K562 (cell line): ENCODE data around the gene ADK. TPM values are rescaled to one million over a fixed set of nuclear protein-coding genes. Genes with fewer than 3 reads are reported as not detected.

ENCODE experiments used
- ATAC-seq: fragments of 200-7000 bp; cut with Tn5 transposase; 3 replicates; pipeline ENCODE4 v1.9.1; 2020; ENCODE audit warnings: moderate library complexity
- BruUV-seq: library from RNA; stranded (reverse); fragments of 400-500 nt; replicated peaks from 2 replicates; lab custom pipeline; 2021; lab: Mats Ljungman, UMichigan
- CTCF ChIA-PET: fragments of 300-600 bp; formaldehyde crosslinking; extraction: SDS; loops from one replicate; lab custom pipeline; 2021; ENCODE audit warnings: low intra/inter-chr PET ratio; lab: Yijun Ruan, JAX
- POLR2A ChIA-PET: fragments of 300-600, 350-650 bp; sonication (Branson Sonifier 250); formaldehyde crosslinking; extraction: SDS; loops from one replicate; lab custom pipeline; 2021; ENCODE audit warnings: antibody characterized with exemption, inconsistent platforms; lab: Yijun Ruan, JAX
- DNase-seq, 4 experiments: peaks; one replicate each; pipeline versions ENCODE4 v3.0.0 to v3.0.0-alpha.2; 2011 to 2018; ENCODE audit warnings: low spot score in 3 of 4, mixed read lengths in 3 of 4; ENCODE audit errors: extremely low read depth in 1 of 4
- FAIRE-seq: peaks from 2 replicates; lab custom pipeline; 2011; peaks lifted over from hg19 to GRCh38; lab: Jason Lieb, UNC
- H2AFZ ChIP-seq: 2 replicates; pipeline ENCODE4 v1.6.0; 2011; ENCODE audit warnings: low read depth, low read length, control low read depth, inconsistent platforms
- H3K27ac ChIP-seq: fragments of 200-600 bp; 3 replicates; pipeline ENCODE4 v1.8.0; 2011; ENCODE audit warnings: low read depth, mild to moderate bottlenecking, control low read depth, inconsistent platforms, low read length, moderate library complexity, mixed read lengths; ENCODE audit errors: extremely low read depth
- H3K27me3 ChIP-seq, 2 experiments: fragments of 300-600 bp in 1 of 2; 2 replicates in 1 of 2; 3 replicates in 1 of 2; pipeline versions ENCODE4 v1.6.0 to v1.8.0; 2011; ENCODE audit warnings: inconsistent platforms in 2 of 2, low read length in 2 of 2, mild to moderate bottlenecking in 1 of 2, mixed read lengths in 1 of 2, moderate library complexity in 1 of 2; ENCODE audit not compliant: control insufficient read depth in 2 of 2, insufficient read depth in 2 of 2
- H3K36me3 ChIP-seq: fragments of 300-600 bp; 3 replicates; pipeline ENCODE4 v1.8.0; 2011; ENCODE audit warnings: mild to moderate bottlenecking, low read length, inconsistent platforms; ENCODE audit not compliant: control insufficient read depth, insufficient read depth
- H3K4me1 ChIP-seq, 2 experiments: fragments of 200-600 bp in 1 of 2; replicated peaks in 1 of 2; 2 replicates in 1 of 2; 3 replicates in 1 of 2; pipeline versions ENCODE4 v1.5.1 to v1.8.0; 2011; ENCODE audit warnings: inconsistent platforms in 2 of 2, low read length in 2 of 2, mild to moderate bottlenecking in 1 of 2, mixed read lengths in 1 of 2, moderate library complexity in 1 of 2; ENCODE audit not compliant: control insufficient read depth in 2 of 2, insufficient read depth in 2 of 2
- H3K4me2 ChIP-seq: 2 replicates; pipeline ENCODE4 v1.6.1; 2011; ENCODE audit warnings: low read length, control low read depth, inconsistent platforms, mixed read lengths; ENCODE audit not compliant: insufficient read depth
- H3K4me3 ChIP-seq: fragments of 200-600 bp; sonication (generic), shearing (Covaris generic); 2 replicates; pipeline ENCODE4 v1.5.1; 2016; ENCODE audit warnings: control low read depth, inconsistent platforms
- H3K79me2 ChIP-seq: fragments of 200-600 bp; 3 replicates; pipeline ENCODE4 v1.8.0; 2011; ENCODE audit warnings: low read length, inconsistent platforms; ENCODE audit not compliant: control insufficient read depth, insufficient read depth
- H3K9ac ChIP-seq, 2 experiments: 2 replicates each; pipeline versions ENCODE4 v1.6.0 to v1.6.1; 2011; ENCODE audit warnings: low read depth in 2 of 2, low read length in 2 of 2, control low read depth in 1 of 2, inconsistent platforms in 1 of 2, mild to moderate bottlenecking in 1 of 2, mixed read lengths in 1 of 2; ENCODE audit not compliant: insufficient read depth in 1 of 2
- H3K9me1 ChIP-seq: one replicate; pipeline ENCODE4 v1.6.0; 2011; ENCODE audit warnings: inconsistent platforms, mild to moderate bottlenecking, low read length, moderate library complexity; ENCODE audit not compliant: control insufficient read depth, insufficient read depth
- H3K9me3 ChIP-seq: replicated peaks from 2 replicates; pipeline ENCODE4 v1.5.1; 2011; ENCODE audit warnings: low read depth, low read length, inconsistent platforms; ENCODE audit not compliant: control insufficient read depth, insufficient read depth
- H4K20me1 ChIP-seq: replicated peaks from 2 replicates; pipeline ENCODE4 v1.6.1; 2011; ENCODE audit warnings: low read length, inconsistent platforms, mixed read lengths; ENCODE audit not compliant: control insufficient read depth, insufficient read depth
- ARID4B ChIP-seq: sonication (generic); formaldehyde crosslinking; IDR thresholded peaks from 2 replicates; pipeline ENCODE4 v1.8.0; 2022; ENCODE audit warnings: mild to moderate bottlenecking, missing genetic modification reagents
- DPF2 ChIP-seq: fragments of 450-650 bp; IDR thresholded peaks from 2 replicates; pipeline ENCODE4 v1.6.1; 2016
- FOXK1 ChIP-seq: sonication (generic); formaldehyde crosslinking; IDR thresholded peaks from 2 replicates; pipeline ENCODE4 v1.8.0; 2022; ENCODE audit warnings: missing genetic modification reagents, mild to moderate bottlenecking, borderline replicate concordance
- KAT2B ChIP-seq: IDR thresholded peaks from one replicate; pipeline ENCODE4 v1.6.1; 2012; ENCODE audit warnings: low read depth, mild to moderate bottlenecking, control low read depth, inconsistent platforms, low read length, moderate library complexity
- KAT7 ChIP-seq: sonication (generic); formaldehyde crosslinking; IDR thresholded peaks from 2 replicates; pipeline ENCODE4 v1.8.0; 2022; ENCODE audit warnings: missing genetic modification reagents, mild to moderate bottlenecking, borderline replicate concordance
- PRMT5 ChIP-seq: sonication (generic); formaldehyde crosslinking; IDR thresholded peaks from 2 replicates; pipeline ENCODE4 v1.5.0; 2020; ENCODE audit warnings: missing genetic modification reagents
- RBM15 ChIP-seq: fragments of 200-400 bp; formaldehyde crosslinking; IDR thresholded peaks from 2 replicates; pipeline ENCODE4 v1.6.1; 2018; ENCODE audit warnings: mild to moderate bottlenecking, low read length, moderate library complexity; ENCODE audit not compliant: insufficient read depth
- SMARCA5 ChIP-seq: fragments of 450-650 bp; IDR thresholded peaks from 2 replicates; pipeline ENCODE4 v1.6.1; 2016
- TRIM24 ChIP-seq, 2 experiments: fragments of 450-650 bp; IDR thresholded peaks; 2 replicates each; pipeline ENCODE4 v1.6.1; 2016
- U2AF1 ChIP-seq: fragments of 200-400 bp; formaldehyde crosslinking; optimal IDR thresholded peaks from 2 replicates; pipeline ENCODE3; 2017; ENCODE audit warnings: mild to moderate bottlenecking, low read depth, low read length, moderate library complexity
- ZNF253 ChIP-seq: fragments of 250-450 bp; sonication (Bioruptor Pico); conservative IDR thresholded peaks from 2 replicates; pipeline ENCODE4 v1.6.1; 2021; ENCODE audit warnings: mild to moderate bottlenecking
- ZNF263 ChIP-seq: sonication (generic); formaldehyde crosslinking; IDR thresholded peaks from 2 replicates; pipeline ENCODE4 v1.8.0; 2022; ENCODE audit warnings: mild to moderate bottlenecking, missing genetic modification reagents, borderline replicate concordance
- ZNF445 ChIP-seq: fragments of 250-450 bp; sonication (Bioruptor Pico); IDR thresholded peaks from 2 replicates; pipeline ENCODE4 v1.4.0; 2020; ENCODE audit warnings: low read depth, mild to moderate bottlenecking, moderate library complexity
- ZNF780A ChIP-seq: fragments of 250-450 bp; sonication (Bioruptor Pico); IDR thresholded peaks from 2 replicates; pipeline ENCODE4 v1.5.0; 2021; ENCODE audit warnings: mild to moderate bottlenecking
- WGBS: fragments of 100-300 bp; shearing (Covaris generic); methylation state at CpG from one replicate; pipeline ENCODE4 v1.1.6; 2016; ENCODE audit warnings: low coverage, mixed read lengths; ENCODE audit not compliant: insufficient coverage; ENCODE audit errors: missing lambda C conversion rate; 5-methylcytosine and 5-hydroxymethylcytosine counted together
- in situ Hi-C: fragments of 300-500 bp; cut with MboI; formaldehyde crosslinking; loops from 4 replicates; pipeline ENCODE4 v1.15.0; 2018; ENCODE audit warnings: inconsistent platforms, mixed read lengths
- intact Hi-C: fragments of 100-400 bp; cut with micrococcal nuclease; formaldehyde crosslinking; loops from 2 replicates; pipeline ENCODE4 v1.14.2; 2022
- polyA plus RNA-seq, 8 experiments: library from polyadenylated mRNA; depleted of rRNA in 4 of 8; stranded (reverse) in 5 of 8; unstranded in 3 of 8; fragments of >200 nt; fragmentation: Nextera tagmentation in 2 of 8; fragmentation: Illumina TruSeq in 1 of 8; extraction: Ambion mirVana in 2 of 8; extraction: Trizol in 1 of 8; gene quantifications; 2 replicates each; pipeline versions ENCODE4 v1.2.1 to v1.2.3, GENCODE V29; 2011 to 2014; ENCODE audit warnings: inconsistent platforms in 1 of 8, missing spikeins in 1 of 8
- total RNA-seq, 7 experiments: library from RNA; depleted of rRNA in 6 of 7; stranded (reverse); fragments of >200 nt in 6 of 7; fragmentation: Illumina TruSeq in 2 of 7; extraction: Trizol in 2 of 7; gene quantifications; 2 replicates each; pipeline versions ENCODE4 v1.2.1 to v1.2.3, GENCODE V29; 2011 to 2021; ENCODE audit warnings: low replicate concordance in 1 of 7
- TF ChIP-seq, protein P1 (sequence below), 2 experiments: fragments of 450-650 bp; conservative IDR thresholded peaks; 2 replicates each; pipeline ENCODE4 v1.6.1; 2017; ENCODE audit warnings: mild to moderate bottlenecking in 2 of 2, moderate library complexity in 2 of 2
- TF ChIP-seq, protein P2 (sequence below): sonication (generic); IDR thresholded peaks from 2 replicates; pipeline ENCODE4 v1.6.1; 2016

ADK gene
- total and polyA plus RNA-seq, 9 of the 15 experiments (the other 6 are each of a cell fraction or from before 2014, with no cell fraction given), result 54.2 to 97.8 (median 73.6) TPM

DNA sequence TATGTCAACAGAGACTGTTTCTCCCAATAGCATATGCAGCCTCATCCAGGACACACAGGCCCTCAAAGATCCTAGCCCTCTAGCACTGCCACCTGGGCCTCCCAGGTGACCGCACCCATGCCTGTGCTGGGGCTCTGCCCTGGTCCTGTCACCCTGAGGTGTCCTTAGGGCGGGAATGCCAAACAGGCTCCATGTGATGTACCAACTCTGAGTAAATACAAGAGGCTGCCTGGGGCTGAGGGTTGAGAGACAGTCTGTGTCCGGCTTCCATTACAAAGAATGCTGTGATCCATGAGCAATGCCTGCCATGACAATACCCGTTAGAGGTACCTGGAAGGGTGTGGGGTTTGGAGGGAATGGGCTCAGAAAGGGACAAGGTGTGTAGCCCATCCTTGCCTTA is 592.4 kb downstream of the ADK start:
- Histone ChIP-seq H3K4me2 (no peak overlapping the region), H3K9me3 (no peaks in the 10 kb centered on the region), H3K9me1 (no peaks in the 10 kb centered on the region), H3K9ac (no peak overlapping the region), H3K4me1 (peaks cover 3 to 7% of the 10 kb centered on the region in 2 experiments; a peak in 3 of 5 replicates), H3K36me3 (no peaks in the 10 kb centered on the region), H3K79me2 (no peaks in the 10 kb centered on the region), H2AFZ (no peak overlapping the region), H3K4me3 (no peak overlapping the region), H4K20me1 (no peaks in the 10 kb centered on the region), H3K27me3 (0 out of 5 replicates have a peak, but pooled peaks cover 0 to 5% of the 10 kb centered on the region in 2 experiments), H3K27ac (no peak overlapping the region)
- no peak; the same call in 1 of the 3 replicates for ATAC-seq
- ChIA-PET CTCF (no interaction called here), POLR2A (interaction anchor here (0.6 kb wide), 1 partner anchor 9 kb away, joined by 3 read pairs; no protein-coding TSS in a partner anchor)
- no TSS peak for BruUV-seq
- DNase-seq, result no peak
- intact Hi-C loops (no loop called here), in situ Hi-C loops (no loop called here)
- FAIRE-seq, result no peak
- WGBS, result 20% methylated on average over 4 of the region's 4 CpGs
- TF ChIP-seq KAT2B, result no peak
- no peak for TF ChIP-seq ZNF445 (CRISPR knock-in tag)
- no peak for TF ChIP-seq ZNF253 (CRISPR knock-in tag)
- TF ChIP-seq ZNF780A, result no peak
- TF ChIP-seq ZNF263 (CRISPR knock-in tag), result no peak
- no peak for TF ChIP-seq SMARCA5
- TF ChIP-seq RBM15, result no peak
- TF ChIP-seq, protein P1, sequence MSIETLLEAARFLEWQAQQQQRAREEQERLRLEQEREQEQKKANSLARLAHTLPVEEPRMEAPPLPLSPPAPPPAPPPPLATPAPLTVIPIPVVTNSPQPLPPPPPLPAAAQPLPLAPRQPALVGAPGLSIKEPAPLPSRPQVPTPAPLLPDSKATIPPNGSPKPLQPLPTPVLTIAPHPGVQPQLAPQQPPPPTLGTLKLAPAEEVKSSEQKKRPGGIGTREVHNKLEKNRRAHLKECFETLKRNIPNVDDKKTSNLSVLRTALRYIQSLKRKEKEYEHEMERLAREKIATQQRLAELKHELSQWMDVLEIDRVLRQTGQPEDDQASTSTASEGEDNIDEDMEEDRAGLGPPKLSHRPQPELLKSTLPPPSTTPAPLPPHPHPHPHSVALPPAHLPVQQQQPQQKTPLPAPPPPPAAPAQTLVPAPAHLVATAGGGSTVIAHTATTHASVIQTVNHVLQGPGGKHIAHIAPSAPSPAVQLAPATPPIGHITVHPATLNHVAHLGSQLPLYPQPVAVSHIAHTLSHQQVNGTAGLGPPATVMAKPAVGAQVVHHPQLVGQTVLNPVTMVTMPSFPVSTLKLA (conservative IDR thresholded peaks at IDR 0.05), result no peak
- no peak for TF ChIP-seq KAT7 (CRISPR knock-in tag)
- TF ChIP-seq U2AF1, result no peak
- no peak for TF ChIP-seq TRIM24 (IDR thresholded peaks at IDR 0.05)
- no peak for TF ChIP-seq FOXK1 (CRISPR knock-in tag)
- TF ChIP-seq DPF2, result no peak
- TF ChIP-seq ARID4B, result no peak
- TF ChIP-seq PRMT5 (CRISPR knock-in tag), result no peak
- TF ChIP-seq, protein P2, sequence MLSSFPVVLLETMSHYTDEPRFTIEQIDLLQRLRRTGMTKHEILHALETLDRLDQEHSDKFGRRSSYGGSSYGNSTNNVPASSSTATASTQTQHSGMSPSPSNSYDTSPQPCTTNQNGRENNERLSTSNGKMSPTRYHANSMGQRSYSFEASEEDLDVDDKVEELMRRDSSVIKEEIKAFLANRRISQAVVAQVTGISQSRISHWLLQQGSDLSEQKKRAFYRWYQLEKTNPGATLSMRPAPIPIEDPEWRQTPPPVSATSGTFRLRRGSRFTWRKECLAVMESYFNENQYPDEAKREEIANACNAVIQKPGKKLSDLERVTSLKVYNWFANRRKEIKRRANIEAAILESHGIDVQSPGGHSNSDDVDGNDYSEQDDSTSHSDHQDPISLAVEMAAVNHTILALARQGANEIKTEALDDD, result no peak
